Activated CD4-positive, alpha-beta memory T cell treated with anti-CD3 and anti-CD28 coated beads for 36 hours (primary cell): ENCODE measurements around the gene PTPRN2. TPM values are rescaled to one million over a fixed set of nuclear protein-coding genes. Genes with fewer than 3 reads are reported as not detected.
A peak's percentile ranks its signal among the peaks of the same experiment; 100 is the strongest.
"Not testable (repeated sequence)": the region's sequence is repeated elsewhere in the genome, so short reads cannot be mapped to it uniquely, and the experiment has no call there.

ENCODE experiments used
- CTCF ChIA-PET: fragments of 350-600 bp; sonication (Branson Sonifier 250); formaldehyde crosslinking; loops from one replicate; lab custom pipeline; 2021; ENCODE audit warnings: antibody characterized with exemption, inconsistent platforms; lab: Charles Lee
- POLR2A ChIA-PET: fragments of 350-600 bp; sonication (Branson Sonifier 250); formaldehyde crosslinking; loops from one replicate; lab custom pipeline; 2021; ENCODE audit warnings: antibody characterized with exemption; lab: Charles Lee
- DNase-seq: peaks from one replicate; pipeline ENCODE4 v3.0.0-alpha.2; 2020
- H3K27ac Mint-ChIP-seq: one replicate; pipeline ENCODE4 v1.8.0; 2021; ENCODE audit warnings: mixed read lengths
- H3K27me3 Mint-ChIP-seq: one replicate; pipeline ENCODE4 v1.8.0; 2021; ENCODE audit warnings: mixed read lengths
- H3K36me3 Mint-ChIP-seq: one replicate; pipeline ENCODE4 v1.8.0; 2021; ENCODE audit warnings: mixed read lengths
- H3K4me1 Mint-ChIP-seq: one replicate; pipeline ENCODE4 v1.8.0; 2021; ENCODE audit warnings: low read depth, mixed read lengths
- H3K4me3 Mint-ChIP-seq: one replicate; pipeline ENCODE4 v1.8.0; 2021; ENCODE audit warnings: mild to moderate bottlenecking, mixed read lengths
- H3K9me3 Mint-ChIP-seq: one replicate; pipeline ENCODE4 v1.8.0; 2021; ENCODE audit warnings: mixed read lengths
- intact Hi-C: fragments of 100-400 bp; cut with micrococcal nuclease; formaldehyde crosslinking; loops from one replicate; pipeline ENCODE4 v1.15.1; 2023
- total RNA-seq, 2 experiments: library from RNA; stranded (reverse); gene quantifications; one replicate each; pipeline ENCODE4 v1.2.3, GENCODE V29; 2021

Gene PTPRN2
- total RNA-seq, 2 experiments from 2014 or later, result 0.51 to 0.64 TPM

DNA sequence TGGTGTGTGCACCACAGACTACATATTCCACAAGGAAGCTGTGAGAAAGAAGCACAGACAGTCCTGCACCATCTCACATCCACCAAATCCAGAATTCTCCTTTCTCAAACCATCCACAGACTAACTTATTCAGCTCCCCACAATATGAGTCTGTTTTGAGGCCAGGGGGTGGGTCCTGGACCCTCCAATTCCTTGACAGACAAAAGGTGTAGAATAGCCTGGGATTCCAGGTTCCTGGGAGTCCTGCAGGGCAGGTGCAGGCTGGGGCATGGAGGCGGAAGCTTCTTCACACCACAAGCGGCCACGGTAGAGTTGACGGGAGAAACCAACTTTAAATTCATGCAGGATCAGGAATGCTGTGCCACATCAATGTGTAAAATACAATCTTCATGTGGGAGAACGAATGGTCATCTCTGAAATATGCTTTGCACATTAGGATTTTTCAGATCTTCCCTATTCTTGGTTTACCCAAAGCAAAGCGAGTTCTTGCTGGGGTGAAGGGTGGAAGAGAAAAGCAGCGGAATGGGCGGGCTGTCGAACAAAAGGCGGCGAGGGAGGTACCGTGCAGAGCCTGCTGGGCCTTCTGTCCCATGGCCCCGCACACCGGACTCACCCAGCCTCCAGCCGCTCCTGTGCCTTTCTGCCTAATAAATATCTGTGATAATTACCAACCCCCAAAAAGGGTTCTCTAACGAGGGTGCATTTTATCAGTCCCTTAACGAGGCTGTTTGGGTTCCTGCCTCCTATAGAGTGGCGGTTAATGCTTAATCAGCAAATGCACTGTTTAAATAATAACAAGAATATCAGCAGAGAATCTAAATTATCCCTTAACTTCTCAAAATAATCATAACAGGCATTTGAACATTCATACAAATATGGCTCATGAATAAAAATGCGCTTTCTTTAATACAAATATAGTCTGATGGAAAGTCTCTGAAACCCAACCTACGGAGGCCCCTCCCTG, 736.9 kb downstream of the PTPRN2 start:
- ChIA-PET CTCF (no interaction called here), POLR2A (no interaction called here)
- Mint-ChIP-seq H3K9me3 (no peaks in the 10 kb centered on the region), H3K4me3 (no peak overlapping the region), H3K27me3 (no peaks in the 10 kb centered on the region), H3K36me3 (no peaks in the 10 kb centered on the region), H3K4me1 (peaks cover 12% of the 10 kb centered on the region), H3K27ac (no peak overlapping the region)
- intact Hi-C loops, result loop anchor here (2.0 kb wide), 2 partner anchors 24 to 30 kb away; no protein-coding TSS in a partner anchor
- DNase-seq, result no peak

DNA sequence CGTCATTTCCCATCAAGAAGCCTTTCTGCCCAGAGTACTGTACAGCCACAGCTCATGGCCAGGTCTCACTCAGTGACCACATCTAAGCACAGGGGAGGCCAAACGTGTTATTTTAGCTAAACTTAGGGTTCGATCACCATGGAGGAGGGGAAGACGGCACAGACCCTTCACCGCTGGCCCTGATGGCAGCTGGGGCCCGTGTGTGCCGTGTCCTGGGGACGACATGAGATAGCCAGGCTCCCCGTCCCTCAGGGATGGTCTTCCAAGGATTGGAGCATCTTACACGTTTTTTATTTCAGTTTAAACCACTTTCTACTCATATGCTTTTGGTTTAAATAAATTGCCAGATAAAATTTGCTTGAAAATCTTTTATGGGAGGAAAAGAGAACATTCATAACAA, 737.9 kb downstream of the PTPRN2 start:
- CTCF ChIA-PET, result no interaction called here
- POLR2A ChIA-PET, result no interaction called here
- peaks cover 2% of the 10 kb centered on the region for H3K27me3 Mint-ChIP-seq
- no peaks in the 10 kb centered on the region for H3K9me3 Mint-ChIP-seq
- intact Hi-C loops, result loop anchor here (2.0 kb wide), 2 partner anchors 23 to 31 kb away; no protein-coding TSS in a partner anchor
- no peaks in the 10 kb centered on the region for H3K36me3 Mint-ChIP-seq
- peaks cover 16% of the 10 kb centered on the region for H3K4me1 Mint-ChIP-seq
- DNase-seq, result no peak
- H3K27ac Mint-ChIP-seq, result no peak overlapping the region
- no peak overlapping the region for H3K4me3 Mint-ChIP-seq

DNA sequence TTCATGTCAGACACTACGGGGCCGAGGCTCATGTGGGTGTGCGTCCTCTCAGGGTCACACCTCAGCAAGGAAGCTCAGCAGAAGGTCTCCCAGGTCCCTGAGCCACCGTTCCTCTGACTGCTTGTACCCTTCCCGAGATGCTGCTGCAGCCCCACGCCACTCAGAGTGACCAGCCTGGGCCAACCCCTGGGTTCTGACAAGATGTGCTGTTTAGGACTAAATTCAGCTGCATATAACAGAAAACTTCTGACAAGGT, 738.4 kb downstream of the PTPRN2 start:
- peaks cover 2% of the 10 kb centered on the region for H3K27me3 Mint-ChIP-seq
- H3K9me3 Mint-ChIP-seq, result no peaks in the 10 kb centered on the region
- no peak for DNase-seq
- no peak overlapping the region for H3K27ac Mint-ChIP-seq
- ChIA-PET POLR2A (no interaction called here), CTCF (no interaction called here)
- H3K4me3 Mint-ChIP-seq, result no peak overlapping the region
- intact Hi-C loops, result no loop called here
- H3K4me1 Mint-ChIP-seq, result peaks cover 16% of the 10 kb centered on the region
- H3K36me3 Mint-ChIP-seq, result no peaks in the 10 kb centered on the region

DNA sequence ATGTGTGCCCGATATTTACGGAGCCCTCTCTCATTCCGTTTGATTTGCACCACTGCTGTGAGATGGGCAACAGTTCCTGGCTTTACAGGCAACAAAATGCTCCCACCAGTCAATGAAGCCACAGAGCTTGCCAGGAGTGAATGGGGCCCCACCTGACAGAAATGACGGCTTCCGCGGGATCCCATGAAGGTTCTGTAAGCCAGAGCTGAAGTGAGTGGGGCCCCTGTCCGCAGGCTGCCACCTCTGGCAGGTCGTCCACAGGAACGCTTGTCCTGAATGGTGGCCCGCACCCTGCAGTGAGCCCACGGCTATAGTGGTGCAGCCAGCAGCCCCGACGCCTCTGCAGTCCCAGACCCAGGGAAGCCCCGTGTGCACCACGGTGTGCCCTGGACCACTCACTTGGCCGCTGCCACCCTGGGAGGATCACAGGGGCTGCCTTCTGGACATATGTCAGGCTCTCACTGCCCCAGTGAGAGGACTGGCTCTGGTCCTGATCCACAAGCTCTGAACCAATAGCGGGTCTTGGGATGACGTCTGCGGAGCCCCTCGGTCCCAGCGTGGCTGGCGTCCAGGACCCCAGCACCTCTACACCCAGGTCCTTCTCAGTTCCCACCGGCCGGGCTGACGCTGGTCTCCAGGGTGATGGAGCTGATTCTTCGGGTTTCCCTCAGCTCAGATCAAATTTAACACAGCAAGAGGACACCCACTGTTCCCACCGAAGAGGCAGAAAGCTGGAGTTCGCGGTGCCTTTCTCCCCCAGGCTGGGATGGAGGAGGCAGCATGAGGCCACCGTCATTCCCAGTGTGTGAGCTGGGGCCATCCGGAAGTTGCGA, 738.9 kb downstream of the PTPRN2 start:
- peaks cover 2% of the 10 kb centered on the region for H3K27me3 Mint-ChIP-seq
- no peak overlapping the region for H3K4me3 Mint-ChIP-seq
- peaks cover 16% of the 10 kb centered on the region for H3K4me1 Mint-ChIP-seq
- H3K9me3 Mint-ChIP-seq, result no peaks in the 10 kb centered on the region
- intact Hi-C loops, result no loop called here
- ChIA-PET POLR2A (no interaction called here), CTCF (no interaction called here)
- H3K27ac Mint-ChIP-seq, result no peak overlapping the region
- no peak for DNase-seq
- no peaks in the 10 kb centered on the region for H3K36me3 Mint-ChIP-seq

DNA sequence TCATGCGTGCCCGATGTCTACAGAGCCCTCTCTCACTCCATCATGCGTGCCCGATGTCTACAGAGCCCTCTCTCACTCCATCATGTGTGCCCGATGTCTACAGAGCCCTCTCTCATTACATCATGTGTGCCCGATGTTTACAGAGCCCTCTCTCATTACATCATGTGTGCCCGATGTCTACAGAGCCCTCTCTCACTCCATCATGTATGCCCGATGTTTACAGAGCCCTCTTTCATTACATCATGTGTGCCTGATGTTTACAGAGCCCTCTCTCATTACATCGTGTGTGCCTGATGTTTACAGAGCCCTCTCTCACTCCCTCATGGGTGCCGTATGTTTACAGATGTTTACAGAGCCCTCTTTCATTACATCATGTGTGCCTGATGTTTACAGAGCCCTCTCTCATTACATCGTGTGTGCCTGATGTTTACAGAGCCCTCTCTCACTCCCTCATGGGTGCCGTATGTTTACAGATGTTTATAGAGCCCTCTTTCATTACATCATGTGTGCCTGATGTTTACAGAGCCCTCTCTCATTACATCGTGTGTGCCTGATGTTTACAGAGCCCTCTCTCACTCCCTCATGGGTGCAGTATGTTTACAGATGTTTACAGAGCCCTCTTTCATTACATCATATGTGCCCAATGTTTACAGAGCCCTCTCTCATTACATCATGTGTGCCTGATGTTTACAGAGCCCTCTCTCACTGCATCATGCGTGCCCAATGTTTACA, 739.7 kb downstream of the PTPRN2 start:
- DNase-seq, H3K27me3 Mint-ChIP-seq, intact Hi-C loops, POLR2A ChIA-PET, H3K36me3 Mint-ChIP-seq, H3K4me3 Mint-ChIP-seq, CTCF ChIA-PET, H3K27ac Mint-ChIP-seq, H3K9me3 Mint-ChIP-seq: not testable (repeated sequence)
- peaks cover 16% of the 10 kb centered on the region for H3K4me1 Mint-ChIP-seq

DNA sequence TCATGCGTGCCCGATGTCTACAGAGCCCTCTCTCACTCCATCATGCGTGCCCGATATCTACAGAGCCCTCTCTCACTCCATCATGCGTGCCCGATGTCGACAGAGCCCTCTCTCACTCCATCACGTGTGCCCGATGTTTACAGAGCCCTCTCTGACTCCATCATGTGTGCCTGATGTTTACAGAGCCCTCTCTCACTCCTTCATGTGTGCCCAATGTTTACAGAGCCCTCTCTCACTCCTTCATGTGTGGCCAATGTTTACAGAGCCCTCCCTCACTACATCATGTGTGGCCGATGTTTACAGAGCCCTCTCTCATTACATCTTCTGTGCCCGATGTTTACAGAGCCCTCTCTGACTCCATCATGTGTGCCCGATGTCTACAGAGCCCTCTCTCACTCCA, 740.9 kb downstream of the PTPRN2 start:
- H3K27me3 Mint-ChIP-seq, H3K4me3 Mint-ChIP-seq, H3K27ac Mint-ChIP-seq, H3K9me3 Mint-ChIP-seq, CTCF ChIA-PET, H3K36me3 Mint-ChIP-seq, intact Hi-C loops, POLR2A ChIA-PET, DNase-seq: not testable (repeated sequence)
- H3K4me1 Mint-ChIP-seq, result peaks cover 12% of the 10 kb centered on the region

DNA sequence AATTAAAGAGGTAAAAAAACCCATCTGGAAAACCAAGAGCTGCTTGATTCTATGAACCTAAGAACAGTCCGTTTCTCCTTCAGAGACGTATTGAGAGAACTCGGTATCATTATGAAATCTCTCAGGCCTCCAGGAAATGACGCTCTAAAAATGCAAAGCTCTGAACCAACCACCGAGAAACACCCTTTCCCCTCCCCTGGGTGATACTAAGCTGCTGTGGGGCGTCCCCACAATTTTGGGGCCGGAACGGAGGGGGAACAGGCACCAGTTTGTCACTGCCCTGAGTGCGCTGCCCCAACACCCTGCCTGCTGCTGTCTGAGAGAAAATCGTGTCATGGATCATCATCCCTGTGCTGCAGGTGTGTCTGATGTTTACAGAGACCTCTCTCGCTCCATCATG, 741.4 kb downstream of the PTPRN2 start:
- Mint-ChIP-seq H3K27me3 (peaks cover 5% of the 10 kb centered on the region), H3K36me3 (no peaks in the 10 kb centered on the region), H3K27ac (no peak overlapping the region), H3K9me3 (no peaks in the 10 kb centered on the region), H3K4me3 (no peak overlapping the region), H3K4me1 (peaks cover 7% of the 10 kb centered on the region)
- CTCF ChIA-PET, result no interaction called here
- POLR2A ChIA-PET, result no interaction called here
- DNase-seq, result peak; percentile 19
- intact Hi-C loops, result no loop called here

DNA sequence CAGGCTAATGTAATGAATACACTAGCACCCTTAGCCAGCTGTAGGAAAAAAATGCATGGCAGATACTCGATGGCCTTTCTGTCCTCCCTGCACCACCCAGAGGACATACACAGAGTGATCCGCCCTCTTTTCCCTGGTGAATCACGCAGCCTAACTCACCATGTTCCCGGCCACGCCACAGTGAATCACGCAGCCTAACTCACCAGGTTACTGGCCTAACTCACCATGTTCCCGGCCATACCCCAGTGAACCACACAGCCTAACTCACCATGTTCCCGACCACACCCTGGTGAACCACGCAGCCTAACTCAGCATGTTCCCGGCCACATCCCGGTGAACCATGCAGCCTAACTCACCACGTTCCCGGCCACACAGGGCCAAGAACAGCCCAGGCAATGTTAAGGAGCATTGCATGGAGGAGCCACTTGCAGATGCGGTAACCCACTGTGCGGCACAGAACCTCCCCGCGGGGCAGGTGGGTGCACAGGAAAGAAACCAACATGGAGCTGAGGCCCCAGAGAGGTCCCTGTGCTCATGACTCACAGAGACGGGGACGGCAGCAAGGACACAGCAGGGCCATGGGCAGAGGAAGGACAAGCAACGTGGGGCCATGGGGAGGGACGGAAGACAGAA, 742.3 kb downstream of the PTPRN2 start:
- POLR2A ChIA-PET, result no interaction called here
- intact Hi-C loops, result no loop called here
- H3K9me3 Mint-ChIP-seq, result no peaks in the 10 kb centered on the region
- peaks cover 5% of the 10 kb centered on the region for H3K27me3 Mint-ChIP-seq
- H3K4me3 Mint-ChIP-seq, result no peak overlapping the region
- no peak for DNase-seq
- H3K36me3 Mint-ChIP-seq, result no peaks in the 10 kb centered on the region
- CTCF ChIA-PET, result no interaction called here
- H3K27ac Mint-ChIP-seq, result no peak overlapping the region
- H3K4me1 Mint-ChIP-seq, result peaks cover 6% of the 10 kb centered on the region

DNA sequence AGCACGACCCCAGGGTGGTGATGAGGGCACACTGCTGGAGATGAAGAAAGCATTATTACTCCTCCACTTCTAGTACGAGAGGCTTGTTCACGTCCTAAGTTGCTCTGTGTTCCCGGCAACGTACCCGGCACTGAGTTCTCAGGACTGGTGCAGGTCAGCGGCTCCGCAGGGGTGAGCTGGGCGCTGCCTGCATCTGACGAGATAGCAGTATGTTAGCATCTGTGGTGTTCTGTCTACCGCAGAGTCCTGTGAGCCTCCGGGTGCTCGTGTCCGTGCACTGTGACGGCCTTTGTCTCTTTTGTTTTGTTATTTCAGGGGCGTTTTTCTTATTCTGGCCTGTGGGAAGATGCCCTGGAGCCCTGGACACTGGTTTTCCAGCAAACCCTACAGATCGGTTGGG, 743.0 kb downstream of the PTPRN2 start:
- Mint-ChIP-seq H3K27me3 (peaks cover 5% of the 10 kb centered on the region), H3K4me1 (peaks cover 6% of the 10 kb centered on the region), H3K27ac (no peak overlapping the region), H3K36me3 (no peaks in the 10 kb centered on the region), H3K4me3 (no peak overlapping the region), H3K9me3 (no peaks in the 10 kb centered on the region)
- ChIA-PET CTCF (no interaction called here), POLR2A (no interaction called here)
- no peak for DNase-seq
- intact Hi-C loops, result no loop called here

DNA sequence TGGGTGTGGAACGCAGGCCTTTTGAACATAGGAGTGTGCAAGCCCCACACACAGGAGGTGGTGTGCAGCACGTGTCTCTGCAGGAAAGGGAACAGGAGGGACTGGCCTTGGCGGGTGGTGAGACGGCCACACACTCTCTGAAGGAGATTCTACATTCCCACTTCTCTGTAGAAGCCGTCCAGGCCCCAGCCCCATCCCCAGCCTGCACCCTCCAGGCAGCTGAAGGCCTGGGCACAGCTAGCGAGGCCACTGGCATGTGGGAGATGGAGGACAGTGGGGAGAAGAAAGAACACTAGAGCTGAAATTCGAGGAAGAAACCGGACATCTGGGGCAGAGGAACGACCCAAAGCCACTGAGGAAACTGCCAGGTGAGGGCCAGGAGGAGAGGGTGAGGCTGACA, 743.5 kb downstream of the PTPRN2 start:
- Mint-ChIP-seq H3K27ac (no peak overlapping the region), H3K36me3 (no peaks in the 10 kb centered on the region), H3K4me1 (peaks cover 6% of the 10 kb centered on the region), H3K4me3 (no peak overlapping the region), H3K27me3 (peaks cover 5% of the 10 kb centered on the region), H3K9me3 (no peaks in the 10 kb centered on the region)
- POLR2A ChIA-PET, result no interaction called here
- CTCF ChIA-PET, result interaction anchor here (0.7 kb wide), 1 partner anchor 490 kb away, joined by 3 read pairs; no protein-coding TSS in a partner anchor
- DNase-seq, result no peak
- intact Hi-C loops, result no loop called here

DNA sequence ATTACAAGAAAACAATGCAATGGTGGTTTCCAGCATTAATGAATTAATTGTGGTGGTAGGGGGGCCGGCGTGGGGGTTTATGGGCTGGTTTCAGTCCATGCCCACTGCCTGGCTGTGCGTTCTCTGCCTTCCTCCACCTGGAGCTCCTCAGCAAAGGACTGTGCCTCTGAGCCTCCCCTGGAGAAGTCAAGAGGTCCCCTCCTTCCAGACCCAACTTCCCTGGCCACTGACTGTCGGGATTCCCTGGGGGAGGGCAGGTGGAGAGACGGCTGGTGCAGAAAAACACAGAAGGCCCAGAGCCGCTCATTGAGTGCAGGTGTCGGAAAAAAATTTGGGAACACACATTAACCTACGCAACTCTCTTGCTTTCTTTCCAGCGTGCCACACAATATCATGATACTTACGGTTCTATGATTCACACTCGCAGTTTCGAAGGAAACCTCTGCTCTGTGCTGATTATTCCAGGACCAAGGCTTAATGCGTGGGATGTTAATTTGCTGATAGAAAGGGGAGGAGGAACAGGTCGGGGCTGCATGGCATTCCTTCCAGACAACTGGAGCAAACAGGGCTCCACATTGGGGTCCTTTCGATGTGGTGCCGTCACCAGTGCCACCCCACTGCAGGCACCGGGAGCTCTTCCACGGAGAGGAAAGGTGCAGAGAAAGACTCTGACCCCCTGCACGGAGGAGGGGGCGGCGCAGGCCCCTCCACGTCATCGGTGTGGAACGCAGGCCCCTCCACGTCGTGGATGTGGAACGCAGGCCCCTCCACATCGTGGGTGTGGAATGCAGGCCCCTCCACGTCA, 744.1 kb downstream of the PTPRN2 start:
- H3K4me1 Mint-ChIP-seq, result peaks cover 6% of the 10 kb centered on the region
- ChIA-PET CTCF (interaction anchor here (0.7 kb wide), 1 partner anchor 489 kb away, joined by 3 read pairs; no protein-coding TSS in a partner anchor), POLR2A (no interaction called here)
- no peaks in the 10 kb centered on the region for H3K9me3 Mint-ChIP-seq
- no peaks in the 10 kb centered on the region for H3K36me3 Mint-ChIP-seq
- DNase-seq, result no peak
- intact Hi-C loops, result no loop called here
- H3K27ac Mint-ChIP-seq, result no peak overlapping the region
- no peak overlapping the region for H3K4me3 Mint-ChIP-seq
- H3K27me3 Mint-ChIP-seq, result peaks cover 5% of the 10 kb centered on the region
